ENCODE measurements around the gene TMEM17. TPM values are rescaled to one million over a fixed set of nuclear protein-coding genes. Genes with fewer than 3 reads are reported as not detected.

The TMEM17 gene
- total RNA-seq, 2 experiments from 2014 or later = 0.13 to 0.14 TPM

GRCh38 chr2:62511636-62512035, 5.6 kb upstream of the TMEM17 start:
- ATAC-seq (no peak), DNase-seq (no peak)
- Mint-ChIP-seq H3K36me3 (ENCODE audit: low read depth) (no peaks in the 10 kb centered on the region), H3K4me3 (no peak overlapping the region), H3K9me3 (no peaks in the 10 kb centered on the region), H3K27ac (no peak overlapping the region), H3K4me1 (ENCODE audit: low read depth) (no peaks in the 10 kb centered on the region), H3K27me3 (peaks cover 18% of the 10 kb centered on the region)
- no peak for TF ChIP-seq CTCF (IDR thresholded peaks at IDR 0.05)
- intact Hi-C loops (cut with micrococcal nuclease) = no loop called here
- POLR2A ChIA-PET = no interaction called here
- CTCF ChIA-PET = no interaction called here

GRCh38 chr2:62506421-62506750, 391 bp upstream of the TMEM17 start:
- no peaks in the 10 kb centered on the region for H3K36me3 Mint-ChIP-seq (ENCODE audit: low read depth)
- no peaks in the 10 kb centered on the region for H3K9me3 Mint-ChIP-seq
- DNase-seq (no peak), ATAC-seq (peak; percentile 37)
- peaks cover 8% of the 10 kb centered on the region for H3K4me1 Mint-ChIP-seq (ENCODE audit: low read depth)
- no peak overlapping the region for H3K27ac Mint-ChIP-seq
- H3K27me3 Mint-ChIP-seq = peaks cover 24% of the 10 kb centered on the region
- TF ChIP-seq CTCF (IDR thresholded peaks at IDR 0.05) = no peak
- H3K4me3 Mint-ChIP-seq = peak overlapping the region; percentile 73
- POLR2A ChIA-PET = no interaction called here
- CTCF ChIA-PET = interaction anchor here (0.9 to 2.0 kb wide), 3 partner anchors 11 to 513 kb away, joined by 3 to 9 read pairs (median 3); no protein-coding TSS in a partner anchor
- intact Hi-C loops (cut with micrococcal nuclease) = no loop called here

GRCh38 chr2:62505109-62505749, 766 bp downstream of the TMEM17 start:
- DNase-seq = no peak
- H3K4me3 Mint-ChIP-seq = peak overlapping the region; percentile 73
- H3K27ac Mint-ChIP-seq = peak overlapping the region; percentile 34
- no peaks in the 10 kb centered on the region for H3K36me3 Mint-ChIP-seq (ENCODE audit: low read depth)
- H3K27me3 Mint-ChIP-seq = peaks cover 24% of the 10 kb centered on the region
- CTCF ChIA-PET = interaction anchor here (1.2 to 2.0 kb wide), 2 partner anchors 48 kb away, joined by 5 to 9 read pairs; no protein-coding TSS in a partner anchor
- H3K9me3 Mint-ChIP-seq = no peaks in the 10 kb centered on the region
- H3K4me1 Mint-ChIP-seq (ENCODE audit: low read depth) = peaks cover 8% of the 10 kb centered on the region
- ATAC-seq = no peak
- no peak for TF ChIP-seq CTCF (IDR thresholded peaks at IDR 0.05)
- intact Hi-C loops (cut with micrococcal nuclease) = no loop called here
- POLR2A ChIA-PET = interaction anchor here (0.6 kb wide), 1 partner anchor 415 kb away, joined by 3 read pairs; no protein-coding TSS in a partner anchor

GRCh38 chr2:62504657-62505056, 1.3 kb downstream of the TMEM17 start:
- Mint-ChIP-seq H3K4me1 (ENCODE audit: low read depth) (peaks cover 8% of the 10 kb centered on the region), H3K27ac (no peak overlapping the region), H3K9me3 (no peaks in the 10 kb centered on the region), H3K4me3 (peak overlapping the region; percentile 73), H3K36me3 (ENCODE audit: low read depth) (no peaks in the 10 kb centered on the region), H3K27me3 (peaks cover 24% of the 10 kb centered on the region)
- DNase-seq (no peak), ATAC-seq (no peak)
- TF ChIP-seq CTCF (IDR thresholded peaks at IDR 0.05) = no peak
- CTCF ChIA-PET = interaction anchor here (1.2 kb wide), 1 partner anchor 48 kb away, joined by 5 read pairs; no protein-coding TSS in a partner anchor
- POLR2A ChIA-PET = no interaction called here
- intact Hi-C loops (cut with micrococcal nuclease) = no loop called here

GRCh38 chr2:62501794-62502500, 4.0 kb downstream of the TMEM17 start:
- Mint-ChIP-seq H3K27ac (no peak overlapping the region), H3K4me3 (no peak overlapping the region), H3K4me1 (ENCODE audit: low read depth) (peaks cover 8% of the 10 kb centered on the region), H3K9me3 (no peaks in the 10 kb centered on the region), H3K36me3 (ENCODE audit: low read depth) (no peaks in the 10 kb centered on the region), H3K27me3 (peaks cover 10% of the 10 kb centered on the region)
- no peak for TF ChIP-seq CTCF (IDR thresholded peaks at IDR 0.05)
- intact Hi-C loops (cut with micrococcal nuclease) = no loop called here
- ATAC-seq (no peak), DNase-seq (no peak)
- ChIA-PET POLR2A (no interaction called here), CTCF (no interaction called here)

Data from activated CD8-positive, alpha-beta T cell treated with anti-CD3 and anti-CD28 coated beads for 36 hours (primary cell).